Activated CD4-positive, alpha-beta T cell treated with anti-CD3 and anti-CD28 coated beads for 36 hours (primary cell): ENCODE results near the gene MYBPC2. TPM values are rescaled to one million over a fixed set of nuclear protein-coding genes. Genes with fewer than 3 reads are reported as not detected.

Experiments used
- ATAC-seq: fragments of 200-7000 bp; cut with Tn5 transposase; one replicate; pipeline ENCODE4 v1.10.0; 2021; ENCODE audit warnings: mild to moderate bottlenecking, moderate library complexity
- CTCF ChIA-PET: fragments of 350-600 bp; sonication (Branson Sonifier 250); formaldehyde crosslinking; loops from one replicate; lab custom pipeline; 2021; ENCODE audit warnings: antibody characterized with exemption; lab: Charles Lee
- POLR2A ChIA-PET: fragments of 350-600 bp; sonication (Branson Sonifier 250); formaldehyde crosslinking; loops from one replicate; lab custom pipeline; 2021; ENCODE audit warnings: antibody characterized with exemption, inconsistent platforms; lab: Charles Lee
- DNase-seq: peaks from one replicate; pipeline ENCODE4 v3.0.0-alpha.2; 2020
- H3K27ac Mint-ChIP-seq: one replicate; pipeline ENCODE4 v1.8.0; 2021; ENCODE audit warnings: mixed read lengths
- H3K27me3 Mint-ChIP-seq: one replicate; pipeline ENCODE4 v1.8.0; 2021; ENCODE audit warnings: mixed read lengths
- H3K36me3 Mint-ChIP-seq: one replicate; pipeline ENCODE4 v1.8.0; 2021; ENCODE audit warnings: low read depth, mixed read lengths
- H3K4me1 Mint-ChIP-seq: one replicate; pipeline ENCODE4 v1.8.0; 2021; ENCODE audit warnings: mixed read lengths
- H3K4me3 Mint-ChIP-seq: one replicate; pipeline ENCODE4 v1.8.0; 2021; ENCODE audit warnings: mild to moderate bottlenecking, moderate library complexity, mixed read lengths
- H3K9me3 Mint-ChIP-seq: one replicate; pipeline ENCODE4 v1.8.0; 2021; ENCODE audit warnings: low read depth, mixed read lengths
- intact Hi-C, 2 experiments: fragments of 100-400 bp; cut with DNase I in 1 of 2; cut with micrococcal nuclease in 1 of 2; formaldehyde crosslinking; loops; one replicate each; pipeline versions ENCODE4 v1.14.2 to v1.15.1; 2022 to 2024; cut with DNase I, micrococcal nuclease
- total RNA-seq, 2 experiments: library from RNA; stranded (reverse); gene quantifications; one replicate each; pipeline ENCODE4 v1.2.3, GENCODE V29; 2021

Gene MYBPC2
- total RNA-seq, 2 experiments from 2014 or later: 0.14 to 0.30 TPM

- ChIA-PET POLR2A (no interaction called here), CTCF (no interaction called here)
- Mint-ChIP-seq H3K27me3 (peaks cover 19% of the 10 kb centered on the region), H3K4me3 (no peak overlapping the region), H3K9me3 (no peaks in the 10 kb centered on the region), H3K4me1 (peaks cover 12% of the 10 kb centered on the region), H3K27ac (no peak overlapping the region), H3K36me3 (peaks cover 6% of the 10 kb centered on the region)
- no peak for DNase-seq
- intact Hi-C loops: no loop called here
- no peak for ATAC-seq
Measured at GRCh38 chr19:50420127-50420526, 12.6 kb upstream of the MYBPC2 start.

- Mint-ChIP-seq H3K27me3 (peaks cover 19% of the 10 kb centered on the region), H3K27ac (no peak overlapping the region), H3K9me3 (no peaks in the 10 kb centered on the region), H3K4me1 (peaks cover 12% of the 10 kb centered on the region), H3K4me3 (no peak overlapping the region), H3K36me3 (peaks cover 6% of the 10 kb centered on the region)
- POLR2A ChIA-PET: interaction anchor here (1.2 kb wide), 1 partner anchor 37 kb away, joined by 4 read pairs; the partner anchor contains the start of gene POLD1
- CTCF ChIA-PET: interaction anchor here (0.6 to 1.0 kb wide), 2 partner anchors 34 to 304 kb away, joined by 3 read pairs; no protein-coding TSS in a partner anchor
- intact Hi-C loops: no loop called here
- no peak for DNase-seq
- no peak for ATAC-seq
Measured at GRCh38 chr19:50420808-50421207, 11.9 kb upstream of the MYBPC2 start.

DNA sequence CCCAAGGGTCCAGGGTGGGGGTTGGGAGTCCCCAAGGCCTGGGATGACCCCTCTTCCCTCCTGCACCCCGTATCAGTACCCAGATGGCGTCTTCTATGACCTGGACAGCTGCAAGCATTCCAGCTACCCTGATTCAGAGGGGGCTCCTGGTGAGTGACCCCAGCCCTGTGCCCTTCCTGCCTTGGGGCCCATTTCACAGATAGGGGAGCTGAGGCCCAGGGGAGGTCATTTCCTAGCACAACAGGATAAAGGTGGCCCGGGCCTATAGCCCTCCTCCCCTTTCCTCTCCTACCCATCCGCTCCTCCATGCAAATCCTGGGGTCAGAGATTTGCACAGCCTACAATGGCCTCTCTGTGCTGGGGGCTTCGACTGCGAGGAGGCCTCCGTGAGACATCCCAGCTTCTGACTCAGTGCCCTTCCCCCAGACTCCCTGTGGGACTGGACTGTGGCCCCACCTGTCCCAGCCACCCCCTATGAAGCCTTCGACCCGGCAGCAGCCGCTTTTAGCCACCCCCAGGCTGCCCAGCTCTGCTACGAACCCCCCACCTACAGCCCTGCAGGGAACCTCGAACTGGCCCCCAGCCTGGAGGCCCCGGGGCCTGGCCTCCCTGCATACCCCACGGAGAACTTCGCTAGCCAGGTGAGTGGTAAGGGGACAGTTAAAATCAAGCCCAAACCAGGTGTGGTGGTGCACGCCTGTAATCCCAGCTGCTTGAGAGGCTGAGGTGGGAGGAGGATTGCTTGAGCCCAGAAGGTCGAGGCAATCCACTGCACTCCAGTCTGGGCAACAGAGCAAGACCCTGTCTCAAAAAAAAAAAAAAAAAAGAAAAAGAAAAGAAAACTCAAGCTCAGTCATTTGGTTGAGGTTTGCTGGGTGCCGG, 10.1 kb upstream of the MYBPC2 start:
- Mint-ChIP-seq H3K4me1 (peaks cover 12% of the 10 kb centered on the region), H3K27me3 (peaks cover 19% of the 10 kb centered on the region), H3K27ac (no peak overlapping the region), H3K9me3 (no peaks in the 10 kb centered on the region), H3K36me3 (peaks cover 2% of the 10 kb centered on the region), H3K4me3 (no peak overlapping the region)
- intact Hi-C loops: no loop called here
- CTCF ChIA-PET: no interaction called here
- ATAC-seq: no peak
- POLR2A ChIA-PET: interaction anchor here (0.7 kb wide), 1 partner anchor 60 kb away, joined by 3 read pairs; no protein-coding TSS in a partner anchor
- DNase-seq: no peak

DNA sequence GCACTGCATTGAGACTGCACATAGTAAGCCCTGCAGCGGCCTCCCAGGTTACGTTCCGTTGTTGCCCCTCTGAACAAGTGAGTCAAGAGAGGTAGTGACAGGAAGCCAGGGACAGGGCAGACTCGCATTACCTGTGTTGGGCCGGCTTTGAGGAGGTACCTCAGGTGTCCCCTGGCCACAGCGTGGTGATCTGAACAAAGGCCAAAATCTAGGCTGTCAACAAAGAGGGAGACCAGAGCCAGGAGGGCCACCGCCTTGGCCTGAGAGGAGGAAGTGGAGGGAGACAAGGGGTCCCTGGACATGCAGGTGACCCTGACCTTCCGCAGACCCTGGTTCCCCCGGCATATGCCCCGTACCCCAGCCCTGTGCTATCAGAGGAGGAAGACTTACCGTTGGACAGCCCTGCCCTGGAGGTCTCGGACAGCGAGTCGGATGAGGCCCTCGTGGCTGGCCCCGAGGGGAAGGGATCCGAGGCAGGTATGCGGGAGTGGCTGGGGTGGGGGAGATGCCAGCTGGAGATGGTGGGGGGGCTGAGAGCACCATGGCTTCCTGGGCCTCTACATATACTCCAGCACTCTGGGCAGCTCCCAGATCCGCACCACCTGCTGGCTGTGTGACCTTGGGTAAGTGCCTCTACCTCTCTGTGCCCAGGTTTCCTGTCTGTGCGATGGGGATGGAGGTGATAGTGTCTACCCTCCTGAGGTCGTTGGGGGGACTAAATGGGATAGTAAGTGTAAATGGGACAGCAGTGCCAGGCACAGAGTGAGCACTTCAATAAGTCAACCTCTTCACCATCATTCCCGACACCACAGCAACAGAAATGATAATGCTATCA, 9.2 kb upstream of the MYBPC2 start:
- no peak overlapping the region for H3K27ac Mint-ChIP-seq
- DNase-seq (no peak), ATAC-seq (no peak)
- ChIA-PET POLR2A (interaction anchor here (0.7 kb wide), 1 partner anchor 59 kb away, joined by 3 read pairs; no protein-coding TSS in a partner anchor), CTCF (interaction anchor here (1.0 kb wide), 1 partner anchor 40 kb away, joined by 3 read pairs; no protein-coding TSS in a partner anchor)
- H3K9me3 Mint-ChIP-seq: no peaks in the 10 kb centered on the region
- H3K4me3 Mint-ChIP-seq: no peak overlapping the region
- H3K27me3 Mint-ChIP-seq: peaks cover 19% of the 10 kb centered on the region
- H3K4me1 Mint-ChIP-seq: peaks cover 12% of the 10 kb centered on the region
- no peaks in the 10 kb centered on the region for H3K36me3 Mint-ChIP-seq
- intact Hi-C loops: no loop called here

DNA sequence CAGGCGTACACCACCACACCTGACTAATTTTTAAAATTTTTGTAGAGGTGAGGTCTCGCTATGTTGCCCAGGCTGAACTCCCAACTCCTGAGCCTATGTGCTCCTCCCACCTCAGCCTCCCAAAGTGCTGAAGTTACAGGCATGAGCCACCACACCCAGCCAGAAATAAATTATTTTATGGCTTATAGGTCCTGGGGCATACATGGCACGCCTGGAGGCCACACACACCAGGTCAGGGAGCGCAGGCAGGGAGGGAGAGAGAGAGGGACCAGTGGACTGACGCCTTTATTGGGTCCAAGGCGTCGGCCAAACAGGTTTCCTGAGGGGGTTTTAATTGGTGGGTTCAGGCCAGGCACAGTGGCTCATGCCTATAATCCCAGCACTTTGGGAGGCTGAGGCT, 7.1 kb upstream of the MYBPC2 start:
- Mint-ChIP-seq H3K4me3 (no peak overlapping the region), H3K4me1 (peaks cover 4% of the 10 kb centered on the region), H3K36me3 (no peaks in the 10 kb centered on the region), H3K9me3 (no peaks in the 10 kb centered on the region), H3K27me3 (peaks cover 6% of the 10 kb centered on the region), H3K27ac (no peak overlapping the region)
- ATAC-seq: no peak
- no peak for DNase-seq
- intact Hi-C loops: no loop called here
- ChIA-PET CTCF (no interaction called here), POLR2A (no interaction called here)

DNA sequence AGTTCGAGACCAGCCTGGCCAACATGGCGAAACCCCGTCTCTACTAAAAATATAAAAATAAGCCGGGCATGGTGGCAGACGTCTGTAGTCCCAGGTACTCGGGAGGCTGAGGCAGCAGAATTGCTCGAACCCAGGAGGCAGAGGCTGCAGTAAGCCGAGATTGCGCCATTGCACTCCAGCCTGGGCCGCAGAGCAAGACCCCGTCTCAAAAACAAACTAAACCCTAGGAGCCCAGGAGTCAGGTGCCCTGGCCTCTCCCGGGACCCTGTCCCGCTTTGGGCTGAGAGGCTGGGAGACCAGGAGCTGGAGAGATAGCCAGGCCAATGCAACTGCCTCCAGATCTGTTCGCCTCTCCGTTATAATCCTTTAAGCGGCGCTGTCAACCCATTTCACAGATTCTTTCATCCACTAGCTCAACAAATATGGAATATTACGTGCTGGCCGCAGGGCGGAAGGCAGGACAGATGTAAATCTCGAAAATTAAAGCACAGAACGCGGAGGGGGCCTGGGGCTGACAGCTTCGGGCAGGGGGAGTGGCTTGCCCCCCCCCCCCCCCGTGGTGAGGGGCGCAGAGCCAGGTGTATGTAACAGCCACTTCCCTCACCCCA, 5.3 kb upstream of the MYBPC2 start:
- no peak overlapping the region for H3K27ac Mint-ChIP-seq
- ChIA-PET POLR2A (interaction anchor here (0.6 kb wide), 1 partner anchor 110 kb away, joined by 3 read pairs; no protein-coding TSS in a partner anchor), CTCF (interaction anchor here (0.7 to 1.3 kb wide), 3 partner anchors 12 to 22 kb away, joined by 3 to 4 read pairs (median 3); no protein-coding TSS in a partner anchor)
- H3K9me3 Mint-ChIP-seq: no peaks in the 10 kb centered on the region
- ATAC-seq (no peak), DNase-seq (no peak)
- H3K27me3 Mint-ChIP-seq: no peaks in the 10 kb centered on the region
- no peak overlapping the region for H3K4me3 Mint-ChIP-seq
- intact Hi-C loops: no loop called here
- no peaks in the 10 kb centered on the region for H3K36me3 Mint-ChIP-seq
- peaks cover 15% of the 10 kb centered on the region for H3K4me1 Mint-ChIP-seq

GRCh38 chr19:50427997-50428425, 4.7 kb upstream of the MYBPC2 start:
- Mint-ChIP-seq H3K27me3 (peaks cover 2% of the 10 kb centered on the region), H3K36me3 (no peaks in the 10 kb centered on the region), H3K4me1 (peaks cover 15% of the 10 kb centered on the region), H3K9me3 (no peaks in the 10 kb centered on the region), H3K4me3 (peak overlapping the region; percentile 32), H3K27ac (no peak overlapping the region)
- CTCF ChIA-PET: interaction anchor here (0.7 to 1.3 kb wide), 2 partner anchors 13 to 18 kb away, joined by 3 read pairs; no protein-coding TSS in a partner anchor
- DNase-seq (peak; percentile 66), ATAC-seq (no peak)
- intact Hi-C loops: no loop called here
- POLR2A ChIA-PET: no interaction called here

DNA sequence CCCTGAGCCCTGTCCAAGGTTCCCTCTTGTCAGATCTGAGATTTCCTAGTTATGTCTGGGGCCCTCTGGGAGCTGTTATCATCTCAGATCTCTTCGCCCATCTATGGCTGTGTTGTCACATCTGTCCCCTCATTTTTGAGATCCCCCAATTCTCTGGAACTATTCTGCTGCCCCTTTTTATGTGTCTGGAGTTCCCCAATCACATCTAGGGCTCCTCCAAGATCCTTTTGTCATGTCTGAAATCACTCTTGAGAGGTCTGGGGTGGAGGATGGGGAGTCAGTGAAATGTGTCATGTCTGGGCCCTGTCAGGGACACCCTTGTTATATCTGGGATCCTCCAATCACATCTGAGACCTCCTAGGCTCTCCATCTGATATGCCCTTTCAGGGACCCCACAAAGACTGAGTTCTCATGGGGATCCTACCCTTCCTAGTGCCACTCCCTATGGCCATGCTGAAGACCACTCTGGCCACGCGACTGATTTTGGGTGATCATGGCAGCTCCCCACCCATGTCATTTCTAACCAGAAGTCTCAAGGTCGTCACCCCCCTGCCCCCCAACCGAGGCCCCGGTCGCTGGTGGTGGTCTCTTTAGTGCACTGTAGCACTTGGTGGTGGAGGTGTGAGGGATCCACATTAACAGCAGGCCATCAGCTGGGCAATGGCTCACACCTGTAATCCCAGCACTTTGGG, 3.8 kb upstream of the MYBPC2 start:
- peaks cover 4% of the 10 kb centered on the region for H3K27me3 Mint-ChIP-seq
- ChIA-PET CTCF (interaction anchor here (1.1 kb wide), 1 partner anchor 17 kb away, joined by 5 read pairs; no protein-coding TSS in a partner anchor), POLR2A (no interaction called here)
- H3K4me3 Mint-ChIP-seq: peak overlapping the region; percentile 10
- H3K4me1 Mint-ChIP-seq: peaks cover 15% of the 10 kb centered on the region
- intact Hi-C loops: no loop called here
- H3K27ac Mint-ChIP-seq: no peak overlapping the region
- DNase-seq (no peak), ATAC-seq (no peak)
- no peaks in the 10 kb centered on the region for H3K9me3 Mint-ChIP-seq
- no peaks in the 10 kb centered on the region for H3K36me3 Mint-ChIP-seq

- no peak for DNase-seq
- Mint-ChIP-seq H3K9me3 (no peaks in the 10 kb centered on the region), H3K27ac (peak overlapping the region; percentile 31), H3K4me3 (peak overlapping the region; percentile 72), H3K4me1 (peaks cover 15% of the 10 kb centered on the region), H3K27me3 (peaks cover 6% of the 10 kb centered on the region), H3K36me3 (no peaks in the 10 kb centered on the region)
- no peak for ATAC-seq
- CTCF ChIA-PET: interaction anchor here (0.8 kb wide), 1 partner anchor 679 kb away, joined by 4 read pairs; no protein-coding TSS in a partner anchor
- POLR2A ChIA-PET: no interaction called here
- intact Hi-C loops: loop anchor here in 1 of 2 experiments (1.0 kb wide), 5 partner anchors 45 to 80 kb away; partner anchors contain the start of genes EMC10, GARIN5A, JOSD2 and NR1H2
Measured at GRCh38 chr19:50430888-50431342, 1.8 kb upstream of the MYBPC2 start.
